Type B pancreatic cell (in vitro differentiated cells): Measurements from ENCODE around the gene FNIP1. TPM values are rescaled to one million over a fixed set of nuclear protein-coding genes. Genes with fewer than 3 reads are reported as not detected.

ENCODE experiments used
- DNase-seq: peaks from one replicate; pipeline ENCODE4 v3.0.0; 2021; ENCODE audit warnings: mixed read lengths; ENCODE audit not compliant: unreplicated experiment; ENCODE audit errors: extremely low spot score
- H3K27ac Mint-ChIP-seq: 2 replicates; pipeline ENCODE4 v1.8.0; 2021; ENCODE audit warnings: mild to moderate bottlenecking, mixed read lengths
- H3K27me3 Mint-ChIP-seq: 2 replicates; pipeline ENCODE4 v1.8.0; 2021; ENCODE audit warnings: mixed read lengths
- H3K36me3 Mint-ChIP-seq: 2 replicates; pipeline ENCODE4 v1.8.0; 2021; ENCODE audit warnings: mixed read lengths
- H3K4me1 Mint-ChIP-seq: one replicate; pipeline ENCODE4 v1.8.0; 2021; ENCODE audit warnings: mixed read lengths; ENCODE audit not compliant: unreplicated experiment
- H3K4me3 Mint-ChIP-seq: 2 replicates; pipeline ENCODE4 v1.8.0; 2021; ENCODE audit warnings: mild to moderate bottlenecking, mixed read lengths
- H3K9me3 Mint-ChIP-seq: 2 replicates; pipeline ENCODE4 v1.8.0; 2021; ENCODE audit warnings: mixed read lengths
- total RNA-seq: library from RNA; stranded (reverse); gene quantifications from 2 replicates; pipeline ENCODE4 v1.2.1, GENCODE V29; 2021; ENCODE audit warnings: low replicate concordance
- TF ChIP-seq, protein P1 (sequence below): fragments of 200-600 bp; sonication (generic); conservative IDR thresholded peaks from 2 replicates; pipeline ENCODE4 v1.5.0; 2021; ENCODE audit warnings: antibody characterized with exemption, mild to moderate bottlenecking

FNIP1 gene
- total RNA-seq, 1 donor from 2014 or later = 32.4 TPM

GRCh38 chr5:131824631-131825030 lies 27.8 kb upstream of the FNIP1 start:
- DNase-seq = no peak
- no peaks in the 10 kb centered on the region for H3K36me3 Mint-ChIP-seq
- no peak overlapping the region for H3K4me3 Mint-ChIP-seq
- peaks cover 2% of the 10 kb centered on the region for H3K27me3 Mint-ChIP-seq
- H3K27ac Mint-ChIP-seq = no peak overlapping the region
- no peaks in the 10 kb centered on the region for H3K9me3 Mint-ChIP-seq
- TF ChIP-seq, protein P1, sequence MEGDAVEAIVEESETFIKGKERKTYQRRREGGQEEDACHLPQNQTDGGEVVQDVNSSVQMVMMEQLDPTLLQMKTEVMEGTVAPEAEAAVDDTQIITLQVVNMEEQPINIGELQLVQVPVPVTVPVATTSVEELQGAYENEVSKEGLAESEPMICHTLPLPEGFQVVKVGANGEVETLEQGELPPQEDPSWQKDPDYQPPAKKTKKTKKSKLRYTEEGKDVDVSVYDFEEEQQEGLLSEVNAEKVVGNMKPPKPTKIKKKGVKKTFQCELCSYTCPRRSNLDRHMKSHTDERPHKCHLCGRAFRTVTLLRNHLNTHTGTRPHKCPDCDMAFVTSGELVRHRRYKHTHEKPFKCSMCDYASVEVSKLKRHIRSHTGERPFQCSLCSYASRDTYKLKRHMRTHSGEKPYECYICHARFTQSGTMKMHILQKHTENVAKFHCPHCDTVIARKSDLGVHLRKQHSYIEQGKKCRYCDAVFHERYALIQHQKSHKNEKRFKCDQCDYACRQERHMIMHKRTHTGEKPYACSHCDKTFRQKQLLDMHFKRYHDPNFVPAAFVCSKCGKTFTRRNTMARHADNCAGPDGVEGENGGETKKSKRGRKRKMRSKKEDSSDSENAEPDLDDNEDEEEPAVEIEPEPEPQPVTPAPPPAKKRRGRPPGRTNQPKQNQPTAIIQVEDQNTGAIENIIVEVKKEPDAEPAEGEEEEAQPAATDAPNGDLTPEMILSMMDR = no peak
- H3K4me1 Mint-ChIP-seq = no peaks in the 10 kb centered on the region

- no peaks in the 10 kb centered on the region for H3K36me3 Mint-ChIP-seq
- peaks cover 2% of the 10 kb centered on the region for H3K27me3 Mint-ChIP-seq
- no peaks in the 10 kb centered on the region for H3K4me1 Mint-ChIP-seq
- no peak overlapping the region for H3K27ac Mint-ChIP-seq
- no peaks in the 10 kb centered on the region for H3K9me3 Mint-ChIP-seq
- H3K4me3 Mint-ChIP-seq = no peak overlapping the region
- TF ChIP-seq, protein P1 = no peak
- no peak for DNase-seq
Measured at GRCh38 chr5:131821221-131821620, 24.4 kb upstream of the FNIP1 start.

DNA sequence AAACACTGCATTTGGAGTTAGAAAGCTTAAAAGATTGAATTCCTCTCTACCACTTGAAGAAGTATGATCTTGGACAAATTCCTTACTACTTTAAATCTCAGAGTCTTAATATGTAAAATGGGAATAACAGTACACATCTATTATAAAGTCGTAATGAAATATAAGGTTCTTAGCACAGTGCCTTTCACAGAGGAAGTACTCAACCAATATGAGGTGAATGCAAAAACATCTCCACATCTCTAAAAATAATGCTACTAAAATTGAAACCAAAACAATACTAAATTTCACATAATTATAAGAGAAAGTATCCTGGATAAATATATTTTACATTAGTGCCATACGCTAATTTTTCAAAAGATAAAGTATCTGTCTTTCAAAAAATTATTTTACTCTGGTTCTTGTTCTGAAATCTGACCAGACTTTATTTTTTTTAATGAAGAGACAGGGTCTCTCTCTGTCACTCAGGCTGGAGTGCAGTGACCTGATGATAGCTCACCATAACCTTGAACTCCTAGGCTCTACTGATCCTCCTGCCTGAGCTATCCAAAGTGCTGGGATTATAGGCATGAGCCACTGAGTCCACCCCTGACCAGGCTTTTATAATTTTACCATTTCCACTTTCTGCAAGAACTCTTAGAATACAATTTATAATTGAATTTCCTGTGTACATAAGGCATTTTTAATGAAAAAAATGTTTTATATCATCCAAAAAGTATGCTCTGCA lies 21.3 kb upstream of the FNIP1 start:
- Mint-ChIP-seq H3K9me3 (no peaks in the 10 kb centered on the region), H3K4me3 (no peak overlapping the region), H3K27ac (no peak overlapping the region), H3K36me3 (no peaks in the 10 kb centered on the region), H3K27me3 (peaks cover 2% of the 10 kb centered on the region), H3K4me1 (no peaks in the 10 kb centered on the region)
- DNase-seq = no peak
- TF ChIP-seq, protein P1 = no peak

- DNase-seq = no peak
- Mint-ChIP-seq H3K27ac (no peak overlapping the region), H3K4me1 (no peaks in the 10 kb centered on the region), H3K27me3 (peaks cover 3% of the 10 kb centered on the region), H3K36me3 (no peaks in the 10 kb centered on the region), H3K9me3 (no peaks in the 10 kb centered on the region), H3K4me3 (no peak overlapping the region)
- TF ChIP-seq, protein P1 = no peak
Measured at GRCh38 chr5:131814990-131815389, 18.2 kb upstream of the FNIP1 start.

GRCh38 chr5:131812371-131813160 lies 15.7 kb upstream of the FNIP1 start:
- H3K27ac Mint-ChIP-seq = no peak overlapping the region
- no peaks in the 10 kb centered on the region for H3K36me3 Mint-ChIP-seq
- H3K9me3 Mint-ChIP-seq = no peaks in the 10 kb centered on the region
- no peaks in the 10 kb centered on the region for H3K4me1 Mint-ChIP-seq
- no peak overlapping the region for H3K4me3 Mint-ChIP-seq
- DNase-seq = no peak
- TF ChIP-seq, protein P1 = no peak
- H3K27me3 Mint-ChIP-seq = peaks cover 4% of the 10 kb centered on the region
